HEK293 (cell line): ENCODE measurements around the gene CACHD1.

ENCODE experiments used
- GLI2 ChIP-seq: fragments of 450-650 bp; formaldehyde crosslinking; IDR thresholded peaks from 2 replicates; pipeline ENCODE4; 2017; ENCODE audit warnings: missing biosample characterization, missing genetic modification characterization, low read depth, borderline replicate concordance
- HOXC10 ChIP-seq: sonication (generic); formaldehyde crosslinking; IDR thresholded peaks from 2 replicates; pipeline ENCODE4 v1.8.1; 2023; ENCODE audit warnings: mild to moderate bottlenecking, missing genetic modification reagents
- PATZ1 ChIP-seq: fragments of 450-650 bp; formaldehyde crosslinking; IDR thresholded peaks from 2 replicates; pipeline ENCODE4 v1.5.1; 2016; ENCODE audit warnings: missing biosample characterization, missing genetic modification characterization
- PBX3 ChIP-seq: sonication (generic); formaldehyde crosslinking; IDR thresholded peaks from 2 replicates; pipeline ENCODE4 v1.8.1; 2022; ENCODE audit warnings: mild to moderate bottlenecking, moderate library complexity, missing genetic modification reagents
- PRDM1 ChIP-seq: fragments of 450-650 bp; formaldehyde crosslinking; IDR thresholded peaks from 2 replicates; pipeline ENCODE4; 2016; ENCODE audit warnings: missing biosample characterization, missing genetic modification characterization
- PRDM2 ChIP-seq: fragments of 450-650 bp; formaldehyde crosslinking; IDR thresholded peaks from 2 replicates; pipeline ENCODE4 v1.5.1; 2016; ENCODE audit warnings: missing biosample characterization, missing genetic modification characterization, borderline replicate concordance
- SALL2 ChIP-seq: fragments of 450-650 bp; formaldehyde crosslinking; IDR thresholded peaks from 2 replicates; pipeline ENCODE4 v1.5.0; 2017; ENCODE audit warnings: missing biosample characterization, mild to moderate bottlenecking, missing genetic modification characterization, borderline replicate concordance
- SP3 ChIP-seq: fragments of 450-650 bp; formaldehyde crosslinking; IDR thresholded peaks from 2 replicates; pipeline ENCODE4 v1.5.1; 2016; ENCODE audit warnings: missing biosample characterization, missing genetic modification characterization
- ZBTB6 ChIP-seq: fragments of 450-650 bp; formaldehyde crosslinking; IDR thresholded peaks from 2 replicates; pipeline ENCODE4 v1.5.1; 2017; ENCODE audit warnings: missing biosample characterization, missing genetic modification characterization
- ZIC2 ChIP-seq: fragments of 450-650 bp; formaldehyde crosslinking; IDR thresholded peaks from 2 replicates; pipeline ENCODE4 v1.5.1; 2016; ENCODE audit warnings: missing biosample characterization, missing genetic modification characterization
- ZNF112 ChIP-seq: fragments of 450-650 bp; formaldehyde crosslinking; IDR thresholded peaks from 2 replicates; pipeline ENCODE4 v1.5.0; 2017; ENCODE audit warnings: missing biosample characterization, missing genetic modification characterization
- ZNF132 ChIP-seq: fragments of 450-650 bp; formaldehyde crosslinking; IDR thresholded peaks from 2 replicates; pipeline ENCODE4 v1.5.1; 2017; ENCODE audit warnings: missing biosample characterization, missing genetic modification characterization, borderline replicate concordance
- ZNF140 ChIP-seq: fragments of 450-650 bp; formaldehyde crosslinking; IDR thresholded peaks from 2 replicates; pipeline ENCODE4 v1.5.1; 2016; ENCODE audit warnings: missing biosample characterization, missing genetic modification characterization
- ZNF157 ChIP-seq: fragments of 450-650 bp; formaldehyde crosslinking; IDR thresholded peaks from 2 replicates; pipeline ENCODE4 v1.5.1; 2016; ENCODE audit warnings: missing biosample characterization, missing genetic modification characterization
- ZNF175 ChIP-seq: fragments of 450-650 bp; formaldehyde crosslinking; IDR thresholded peaks from 2 replicates; pipeline ENCODE4 v1.5.1; 2016; ENCODE audit warnings: missing biosample characterization, missing genetic modification characterization
- ZNF19 ChIP-seq: fragments of 450-650 bp; formaldehyde crosslinking; IDR thresholded peaks from 2 replicates; pipeline ENCODE4; 2016; ENCODE audit warnings: missing biosample characterization, missing genetic modification characterization, low read depth
- ZNF266 ChIP-seq: fragments of 450-650 bp; formaldehyde crosslinking; IDR thresholded peaks from 2 replicates; pipeline ENCODE4 v1.5.1; 2016; ENCODE audit warnings: missing biosample characterization, missing genetic modification characterization, low read depth
- ZNF354C ChIP-seq: fragments of 450-650 bp; formaldehyde crosslinking; IDR thresholded peaks from 2 replicates; pipeline ENCODE4 v1.5.1; 2016; ENCODE audit warnings: missing biosample characterization, missing genetic modification characterization, low read depth, borderline replicate concordance
- ZNF433 ChIP-seq: fragments of 450-650 bp; formaldehyde crosslinking; IDR thresholded peaks from 2 replicates; pipeline ENCODE4 v1.5.1; 2016; ENCODE audit warnings: missing biosample characterization, missing genetic modification characterization, low read depth
- ZNF473 ChIP-seq: fragments of 450-650 bp; formaldehyde crosslinking; IDR thresholded peaks from 2 replicates; pipeline ENCODE4 v1.5.1; 2017; ENCODE audit warnings: missing biosample characterization, missing genetic modification characterization
- ZNF558 ChIP-seq: fragments of 450-650 bp; formaldehyde crosslinking; IDR thresholded peaks from 2 replicates; pipeline ENCODE4 v1.5.1; 2016; ENCODE audit warnings: missing biosample characterization, missing genetic modification characterization
- ZNF837 ChIP-seq: fragments of 450-650 bp; formaldehyde crosslinking; IDR thresholded peaks from 2 replicates; pipeline ENCODE4 v1.5.1; 2016; ENCODE audit warnings: missing biosample characterization, missing genetic modification characterization
- ZSCAN4 ChIP-seq: fragments of 450-650 bp; formaldehyde crosslinking; IDR thresholded peaks from 2 replicates; pipeline ENCODE4 v1.5.1; 2017; ENCODE audit warnings: missing biosample characterization, missing genetic modification characterization
- TF ChIP-seq, protein P1 (sequence below): fragments of 450-650 bp; formaldehyde crosslinking; IDR thresholded peaks from 2 replicates; pipeline ENCODE4 v1.5.1; 2016; ENCODE audit warnings: missing biosample characterization, missing genetic modification characterization
- TF ChIP-seq, protein P2 (sequence below): fragments of 450-650 bp; formaldehyde crosslinking; IDR thresholded peaks from 2 replicates; pipeline ENCODE4 v1.5.1; 2016; ENCODE audit warnings: missing biosample characterization, missing genetic modification characterization, low read depth

Gene CACHD1

GRCh38 chr1:64514197-64514765, 44.4 kb downstream of the CACHD1 start (continued):
- TF ChIP-seq, protein P1, sequence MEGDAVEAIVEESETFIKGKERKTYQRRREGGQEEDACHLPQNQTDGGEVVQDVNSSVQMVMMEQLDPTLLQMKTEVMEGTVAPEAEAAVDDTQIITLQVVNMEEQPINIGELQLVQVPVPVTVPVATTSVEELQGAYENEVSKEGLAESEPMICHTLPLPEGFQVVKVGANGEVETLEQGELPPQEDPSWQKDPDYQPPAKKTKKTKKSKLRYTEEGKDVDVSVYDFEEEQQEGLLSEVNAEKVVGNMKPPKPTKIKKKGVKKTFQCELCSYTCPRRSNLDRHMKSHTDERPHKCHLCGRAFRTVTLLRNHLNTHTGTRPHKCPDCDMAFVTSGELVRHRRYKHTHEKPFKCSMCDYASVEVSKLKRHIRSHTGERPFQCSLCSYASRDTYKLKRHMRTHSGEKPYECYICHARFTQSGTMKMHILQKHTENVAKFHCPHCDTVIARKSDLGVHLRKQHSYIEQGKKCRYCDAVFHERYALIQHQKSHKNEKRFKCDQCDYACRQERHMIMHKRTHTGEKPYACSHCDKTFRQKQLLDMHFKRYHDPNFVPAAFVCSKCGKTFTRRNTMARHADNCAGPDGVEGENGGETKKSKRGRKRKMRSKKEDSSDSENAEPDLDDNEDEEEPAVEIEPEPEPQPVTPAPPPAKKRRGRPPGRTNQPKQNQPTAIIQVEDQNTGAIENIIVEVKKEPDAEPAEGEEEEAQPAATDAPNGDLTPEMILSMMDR (tag by site-specific recombination) = no peak
- TF ChIP-seq ZNF837 (tag by site-specific recombination) = no peak
- no peak for TF ChIP-seq SALL2 (tag by site-specific recombination)
- TF ChIP-seq ZNF112 (tag by site-specific recombination) = no peak
- no peak for TF ChIP-seq ZSCAN4 (tag by site-specific recombination)
- TF ChIP-seq ZNF132 (tag by site-specific recombination) = no peak
- no peak for TF ChIP-seq ZNF433 (tag by site-specific recombination)
- no peak for TF ChIP-seq PBX3 (CRISPR knock-in tag)
- no peak for TF ChIP-seq ZNF19 (tag by site-specific recombination)
- peak; percentile 53 for TF ChIP-seq PRDM1 (tag by site-specific recombination)
- peak; percentile 66; the same call in 1 of the 2 replicates for TF ChIP-seq ZBTB6 (tag by site-specific recombination)
- TF ChIP-seq PRDM2 (tag by site-specific recombination) = no peak
- TF ChIP-seq, protein P2, sequence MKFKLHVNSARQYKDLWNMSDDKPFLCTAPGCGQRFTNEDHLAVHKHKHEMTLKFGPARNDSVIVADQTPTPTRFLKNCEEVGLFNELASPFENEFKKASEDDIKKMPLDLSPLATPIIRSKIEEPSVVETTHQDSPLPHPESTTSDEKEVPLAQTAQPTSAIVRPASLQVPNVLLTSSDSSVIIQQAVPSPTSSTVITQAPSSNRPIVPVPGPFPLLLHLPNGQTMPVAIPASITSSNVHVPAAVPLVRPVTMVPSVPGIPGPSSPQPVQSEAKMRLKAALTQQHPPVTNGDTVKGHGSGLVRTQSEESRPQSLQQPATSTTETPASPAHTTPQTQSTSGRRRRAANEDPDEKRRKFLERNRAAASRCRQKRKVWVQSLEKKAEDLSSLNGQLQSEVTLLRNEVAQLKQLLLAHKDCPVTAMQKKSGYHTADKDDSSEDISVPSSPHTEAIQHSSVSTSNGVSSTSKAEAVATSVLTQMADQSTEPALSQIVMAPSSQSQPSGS (tag by site-specific recombination) = 0 out of 2 replicates have a peak, but pooled peaks have one; percentile 48
- TF ChIP-seq ZNF354C = no peak
- peak; percentile 28; the same call in 1 of the 2 replicates for TF ChIP-seq ZIC2 (tag by site-specific recombination)
- no peak for TF ChIP-seq ZNF266 (tag by site-specific recombination)
- no peak for TF ChIP-seq ZNF473 (tag by site-specific recombination)
- TF ChIP-seq ZNF558 (tag by site-specific recombination) = peak; percentile 24; the same call in 1 of the 2 replicates
- no peak for TF ChIP-seq ZNF175 (tag by site-specific recombination)
- no peak for TF ChIP-seq ZNF157 (tag by site-specific recombination)
- TF ChIP-seq SP3 (tag by site-specific recombination) = no peak
- TF ChIP-seq PATZ1 (tag by site-specific recombination) = peak; percentile 17; the same call in 1 of the 2 replicates
- no peak for TF ChIP-seq HOXC10
- peak; percentile 84; the same call in 1 of the 2 replicates for TF ChIP-seq GLI2
- TF ChIP-seq ZNF140 (tag by site-specific recombination) = no peak
